Mesenchymal stem cell (in vitro differentiated cells and primary cell): ENCODE measurements around the gene SELENOK.

ENCODE experiments used
- DNase-seq: peaks from one replicate; pipeline ENCODE4 v3.0.0-alpha.2; 2013
- H2AFZ ChIP-seq: one replicate; pipeline ENCODE4 v1.6.1; 2013; ENCODE audit warnings: low read depth, mild to moderate bottlenecking, control low read depth, inconsistent platforms, low read length, moderate library complexity
- H2AK5ac ChIP-seq: 2 replicates; pipeline ENCODE4 v1.6.1; 2013; ENCODE audit warnings: low read length, moderate library complexity, mild to moderate bottlenecking, inconsistent platforms; ENCODE audit not compliant: severe bottlenecking
- H2BK120ac ChIP-seq: one replicate; pipeline ENCODE4 v1.6.1; 2013; ENCODE audit warnings: low read depth, mild to moderate bottlenecking, inconsistent platforms, low read length, moderate library complexity
- H2BK12ac ChIP-seq, 2 experiments: one replicate each; pipeline ENCODE4 v1.6.1; 2013; ENCODE audit warnings: inconsistent platforms in 2 of 2, low read length in 2 of 2, mild to moderate bottlenecking in 2 of 2, moderate library complexity in 2 of 2, control low read depth in 1 of 2
- H2BK15ac ChIP-seq: one replicate; pipeline ENCODE4 v1.6.1; 2013; ENCODE audit warnings: mild to moderate bottlenecking, low read depth, inconsistent platforms; ENCODE audit not compliant: poor library complexity, severe bottlenecking
- H2BK5ac ChIP-seq: 2 replicates; pipeline ENCODE4 v1.6.1; 2013; ENCODE audit warnings: low read depth, mild to moderate bottlenecking, low read length, control low read depth, inconsistent platforms; ENCODE audit not compliant: poor library complexity, severe bottlenecking
- H3K14ac ChIP-seq, 2 experiments: one replicate each; pipeline ENCODE4 v1.6.1; 2013; ENCODE audit warnings: inconsistent platforms in 2 of 2, low read length in 2 of 2, control low read depth in 1 of 2, mild to moderate bottlenecking in 1 of 2, moderate library complexity in 1 of 2
- H3K18ac ChIP-seq, 2 experiments: one replicate each; pipeline ENCODE4 v1.6.1; 2013; ENCODE audit warnings: inconsistent platforms in 2 of 2, low read length in 2 of 2, control low read depth in 1 of 2, low read depth in 1 of 2, mild to moderate bottlenecking in 1 of 2
- H3K23ac ChIP-seq, 2 experiments: one replicate each; pipeline ENCODE4 v1.6.1; 2013; ENCODE audit warnings: inconsistent platforms in 2 of 2, low read length in 2 of 2, mild to moderate bottlenecking in 2 of 2, moderate library complexity in 2 of 2, control low read depth in 1 of 2
- H3K27ac ChIP-seq: 2 replicates; pipeline ENCODE4 v1.5.1; 2013; ENCODE audit warnings: mild to moderate bottlenecking, moderate library complexity, low read length, control low read depth, inconsistent platforms; ENCODE audit not compliant: poor library complexity, severe bottlenecking
- H3K27me3 ChIP-seq, 2 experiments: 2 replicates each; pipeline versions ENCODE4 v1.6.1 to v1.7.0; 2013; ENCODE audit warnings: low read length in 2 of 2, mild to moderate bottlenecking in 2 of 2, moderate library complexity in 2 of 2, control low read depth in 1 of 2, inconsistent platforms in 1 of 2; ENCODE audit not compliant: control insufficient read depth in 1 of 2, insufficient read depth in 1 of 2
- H3K36me3 ChIP-seq, 2 experiments: 2 replicates each; pipeline versions ENCODE4 v1.6.1 to v1.7.0; 2013; ENCODE audit warnings: low read length in 2 of 2, control low read depth in 1 of 2, inconsistent platforms in 1 of 2, low read depth in 1 of 2, mild to moderate bottlenecking in 1 of 2; ENCODE audit not compliant: insufficient read depth in 2 of 2, control insufficient read depth in 1 of 2
- H3K4ac ChIP-seq, 2 experiments: one replicate each; pipeline ENCODE4 v1.6.1; 2013; ENCODE audit warnings: inconsistent platforms in 2 of 2, low read length in 2 of 2, mild to moderate bottlenecking in 2 of 2, moderate library complexity in 2 of 2, control low read depth in 1 of 2, low read depth in 1 of 2
- H3K4me1 ChIP-seq: 2 replicates; pipeline ENCODE4 v1.6.1; 2013; ENCODE audit warnings: low read depth, low read length, control low read depth; ENCODE audit not compliant: control insufficient read depth, insufficient read depth
- H3K4me2 ChIP-seq: 2 replicates; pipeline ENCODE4 v1.6.1; 2013; ENCODE audit warnings: low read length, mild to moderate bottlenecking, inconsistent platforms; ENCODE audit not compliant: poor library complexity, severe bottlenecking
- H3K4me3 ChIP-seq, 2 experiments: 2 replicates each; pipeline versions ENCODE4 v1.5.1 to v1.7.0; 2013; ENCODE audit warnings: low read length in 2 of 2, mild to moderate bottlenecking in 2 of 2, control low read depth in 1 of 2, low read depth in 1 of 2; ENCODE audit not compliant: insufficient read depth in 1 of 2
- H3K79me1 ChIP-seq: replicated peaks from 2 replicates; pipeline ENCODE4 v1.6.1; 2013; ENCODE audit warnings: mild to moderate bottlenecking, control low read depth, low read length, inconsistent platforms; ENCODE audit not compliant: poor library complexity, severe bottlenecking
- H3K9ac ChIP-seq: 2 replicates; pipeline ENCODE4 v1.7.0; 2013; ENCODE audit warnings: mild to moderate bottlenecking, low read length, moderate library complexity
- H3K9me3 ChIP-seq: 2 replicates; pipeline ENCODE4 v1.7.0; 2013; ENCODE audit warnings: mild to moderate bottlenecking, low read length; ENCODE audit not compliant: control insufficient read depth
- H4K8ac ChIP-seq: one replicate; pipeline ENCODE4 v1.6.1; 2013; ENCODE audit warnings: inconsistent platforms, mild to moderate bottlenecking, low read length, moderate library complexity
- H4K91ac ChIP-seq: one replicate; pipeline ENCODE4 v1.6.1; 2013; ENCODE audit warnings: mild to moderate bottlenecking, low read length, inconsistent platforms
- WGBS: methylation state at CpG from one replicate; pipeline ENCODE4 v1.1.7; 2013; ENCODE audit warnings: mixed read lengths; 5-methylcytosine and 5-hydroxymethylcytosine counted together

SELENOK gene

DNA sequence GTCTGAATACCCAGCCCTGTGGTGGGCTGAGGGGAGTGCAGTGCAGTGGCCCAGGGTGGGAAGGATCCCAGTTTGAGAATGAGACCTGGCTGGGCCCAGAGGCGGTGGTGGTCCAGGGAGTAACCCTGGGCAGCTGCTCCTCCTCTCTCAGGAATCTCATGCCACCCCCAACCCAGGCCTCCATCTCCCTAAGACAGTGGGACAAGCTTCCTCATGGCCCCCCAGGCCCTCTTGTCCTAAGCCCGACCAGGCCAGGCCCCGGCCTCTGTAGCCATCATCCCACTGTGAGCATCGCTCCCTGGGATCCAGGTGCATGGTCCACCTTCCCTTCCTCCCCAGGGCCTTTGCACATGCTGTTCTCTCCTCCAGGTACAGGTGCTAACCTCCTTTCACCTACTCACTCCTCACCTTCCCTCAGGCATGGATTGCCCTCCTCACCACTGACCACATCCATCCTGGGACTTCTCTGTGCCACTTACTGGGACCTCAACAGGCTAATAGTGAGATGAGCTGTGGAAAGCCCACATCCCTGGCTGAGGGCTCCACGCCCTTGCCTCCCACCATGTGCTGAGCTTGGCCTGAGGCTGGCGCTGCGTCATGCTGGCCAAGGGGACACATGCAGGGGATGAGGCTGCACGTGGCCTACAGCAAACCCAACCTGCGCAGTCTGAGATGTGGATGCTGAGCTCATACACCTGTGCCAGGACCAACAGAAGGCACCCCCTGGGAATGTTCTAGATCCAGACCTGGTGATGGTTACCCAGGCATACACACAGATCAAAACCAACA is 55.4 kb downstream of the SELENOK start:
- Histone ChIP-seq H2BK5ac (no peak overlapping the region), H3K36me3 (no peaks in the 10 kb centered on the region), H3K4me1 (no peaks in the 10 kb centered on the region), H3K9me3 (no peaks in the 10 kb centered on the region), H3K79me1 (no peaks in the 10 kb centered on the region), H2BK12ac (no peak overlapping the region), H2AK5ac (no peak overlapping the region), H2AFZ (no peak overlapping the region), H2BK120ac (no peak overlapping the region), H4K8ac (no peak overlapping the region), H3K9ac (no peak overlapping the region), H3K4me3 (no peak overlapping the region), H3K4ac (no peak overlapping the region), H3K18ac (no peak overlapping the region), H3K27ac (no peak overlapping the region), H3K23ac (no peak overlapping the region), H3K4me2 (no peak overlapping the region), H4K91ac (no peak overlapping the region), H3K27me3 (no peaks in the 10 kb centered on the region), H3K14ac (no peak overlapping the region), H2BK15ac (no peak overlapping the region)
- WGBS: 84% methylated on average over 9 of the region's 9 CpGs
- no peak for DNase-seq

DNA sequence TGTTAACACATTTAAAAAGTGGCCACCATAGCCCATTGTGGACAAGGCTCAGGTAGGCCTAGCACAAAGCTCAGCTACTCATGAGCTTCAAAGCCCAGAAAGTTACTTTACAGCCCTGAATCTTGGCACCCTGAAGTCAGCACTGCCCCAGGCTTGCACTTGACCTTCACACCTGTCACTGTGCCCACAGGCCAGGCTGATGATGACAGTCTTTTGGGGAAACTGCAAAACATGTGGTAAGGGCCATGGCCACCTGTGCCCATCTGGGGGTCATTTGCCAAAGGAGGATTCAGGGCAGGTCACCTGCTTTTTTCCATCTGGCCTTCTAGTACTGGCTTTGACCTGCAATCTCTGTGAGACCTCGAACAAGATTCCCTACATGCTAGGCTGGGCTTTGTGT is 56.4 kb downstream of the SELENOK start:
- Histone ChIP-seq H3K4me3 (no peak overlapping the region), H2AK5ac (no peak overlapping the region), H2BK120ac (no peak overlapping the region), H3K9me3 (no peaks in the 10 kb centered on the region), H2AFZ (no peak overlapping the region), H2BK12ac (no peak overlapping the region), H3K23ac (no peak overlapping the region), H4K91ac (no peak overlapping the region), H3K14ac (no peak overlapping the region), H3K4ac (no peak overlapping the region), H3K36me3 (no peaks in the 10 kb centered on the region), H2BK15ac (no peak overlapping the region), H3K4me2 (no peak overlapping the region), H3K79me1 (no peaks in the 10 kb centered on the region), H3K18ac (no peak overlapping the region), H2BK5ac (no peak overlapping the region), H3K4me1 (no peaks in the 10 kb centered on the region), H4K8ac (no peak overlapping the region), H3K27ac (no peak overlapping the region), H3K9ac (no peak overlapping the region), H3K27me3 (no peaks in the 10 kb centered on the region)
- WGBS: 67% methylated on average over 1 of the region's 1 CpG
- no peak for DNase-seq

- no peak overlapping the region for H3K4me3 ChIP-seq
- no peak overlapping the region for H2BK120ac ChIP-seq
- no peak overlapping the region for H3K23ac ChIP-seq
- H3K79me1 ChIP-seq: no peaks in the 10 kb centered on the region
- H3K36me3 ChIP-seq: no peaks in the 10 kb centered on the region
- no peak overlapping the region for H3K14ac ChIP-seq
- no peaks in the 10 kb centered on the region for H3K4me1 ChIP-seq
- H2AK5ac ChIP-seq: no peak overlapping the region
- no peaks in the 10 kb centered on the region for H3K27me3 ChIP-seq
- no peak overlapping the region for H2BK12ac ChIP-seq
- H3K4me2 ChIP-seq: no peak overlapping the region
- H3K4ac ChIP-seq: no peak overlapping the region
- H4K91ac ChIP-seq: no peak overlapping the region
- H3K27ac ChIP-seq: no peak overlapping the region
- H4K8ac ChIP-seq: no peak overlapping the region
- no peak overlapping the region for H2AFZ ChIP-seq
- 94% methylated on average over 6 of the region's 6 CpGs for WGBS
- no peak overlapping the region for H3K9ac ChIP-seq
- H2BK5ac ChIP-seq: no peak overlapping the region
- no peak overlapping the region for H3K18ac ChIP-seq
- DNase-seq: no peak
- H3K9me3 ChIP-seq: no peaks in the 10 kb centered on the region
- no peak overlapping the region for H2BK15ac ChIP-seq
Observed at GRCh38 chr3:53834429-53835095, 57.1 kb downstream of the SELENOK start.
